ENCODE measurements around the gene CSHL1.
"Not testable (repeated sequence)": the region's sequence is repeated elsewhere in the genome, so short reads cannot be mapped to it uniquely, and the experiment has no call there.

The CSHL1 gene

GRCh38 chr17:63931981-63932561 lies 21.0 kb upstream of the CSHL1 start, which contains the start of gene CD79B:
TSS of gene CD79B (minus strand) at chr17:63932331. CDS start at chr17:63932261, 70 bp downstream.
- peak within 1 kb of the TSS; percentile 94 for H3K9ac ChIP-seq
- TF ChIP-seq Cebpa-rat (IDR thresholded peaks at IDR 0.05) = no peak
- peak within 1 kb of the TSS; percentile 99 for H3K4me2 ChIP-seq
- peak within 1 kb of the TSS; percentile 97 for H3K27ac ChIP-seq
- peaks cover 30% of the 10 kb centered on the region for H3K36me3 ChIP-seq
- peaks cover 39% of the 10 kb centered on the region for H4K20me1 ChIP-seq
- no peaks in the 10 kb centered on the region for H3K9me3 ChIP-seq
- H3K4me3 ChIP-seq = peak within 1 kb of the TSS; percentile 90
- H3K4me1 ChIP-seq = peaks cover 88% of the 10 kb centered on the region
- no peaks in the 10 kb centered on the region for H3K27me3 ChIP-seq

- Histone ChIP-seq H3K36me3 (peaks cover 30% of the 10 kb centered on the region), H3K4me3 (peak overlapping the region; percentile 90), H3K9me3 (no peaks in the 10 kb centered on the region), H3K9ac (peak overlapping the region; percentile 94), H4K20me1 (peaks cover 39% of the 10 kb centered on the region), H3K27me3 (no peaks in the 10 kb centered on the region), H3K27ac (peak overlapping the region; percentile 97), H3K4me1 (peaks cover 88% of the 10 kb centered on the region), H3K4me2 (peak overlapping the region; percentile 99)
- TF ChIP-seq Cebpa-rat (IDR thresholded peaks at IDR 0.05) = no peak
Measured at GRCh38 chr17:63930951-63931575, 20.0 kb upstream of the CSHL1 start.

GRCh38 chr17:63929860-63930766 lies 19.1 kb upstream of the CSHL1 start:
- H3K9me3 ChIP-seq = no peaks in the 10 kb centered on the region
- H3K4me1 ChIP-seq = peaks cover 88% of the 10 kb centered on the region
- peaks cover 39% of the 10 kb centered on the region for H4K20me1 ChIP-seq
- peak overlapping the region; percentile 94 for H3K9ac ChIP-seq
- no peaks in the 10 kb centered on the region for H3K27me3 ChIP-seq
- H3K27ac ChIP-seq = peak overlapping the region; percentile 97
- H3K36me3 ChIP-seq = peaks cover 30% of the 10 kb centered on the region
- no peak for TF ChIP-seq Cebpa-rat (IDR thresholded peaks at IDR 0.05)
- H3K4me2 ChIP-seq = peak overlapping the region; percentile 99
- H3K4me3 ChIP-seq = peak overlapping the region; percentile 90

- Histone ChIP-seq H3K27ac (peak overlapping the region; percentile 97), H3K9ac (peak overlapping the region; percentile 94), H3K27me3 (no peaks in the 10 kb centered on the region), H3K36me3 (peaks cover 30% of the 10 kb centered on the region), H3K4me3 (peak overlapping the region; percentile 90), H3K9me3 (no peaks in the 10 kb centered on the region), H4K20me1 (peaks cover 39% of the 10 kb centered on the region), H3K4me1 (peaks cover 88% of the 10 kb centered on the region), H3K4me2 (peak overlapping the region; percentile 99)
- TF ChIP-seq Cebpa-rat (IDR thresholded peaks at IDR 0.05) = no peak
Measured at GRCh38 chr17:63928966-63929695, 18.1 kb upstream of the CSHL1 start.

- Histone ChIP-seq H3K9ac (peak overlapping the region; percentile 94), H3K27ac (peak overlapping the region; percentile 97), H4K20me1 (peaks cover 39% of the 10 kb centered on the region), H3K4me2 (peak overlapping the region; percentile 99), H3K9me3 (no peaks in the 10 kb centered on the region), H3K27me3 (no peaks in the 10 kb centered on the region), H3K4me3 (peak overlapping the region; percentile 90), H3K36me3 (peaks cover 30% of the 10 kb centered on the region), H3K4me1 (peaks cover 88% of the 10 kb centered on the region)
- TF ChIP-seq Cebpa-rat (IDR thresholded peaks at IDR 0.05) = no peak
Measured at GRCh38 chr17:63928172-63928666, 17.2 kb upstream of the CSHL1 start.

- peak overlapping the region; percentile 90 for H3K4me3 ChIP-seq
- peaks cover 30% of the 10 kb centered on the region for H3K36me3 ChIP-seq
- peak overlapping the region; percentile 73 for H3K9ac ChIP-seq
- no peaks in the 10 kb centered on the region for H3K9me3 ChIP-seq
- H4K20me1 ChIP-seq = peaks cover 39% of the 10 kb centered on the region
- H3K4me2 ChIP-seq = peak overlapping the region; percentile 99
- no peak for TF ChIP-seq Cebpa-rat (IDR thresholded peaks at IDR 0.05)
- no peaks in the 10 kb centered on the region for H3K27me3 ChIP-seq
- H3K4me1 ChIP-seq = peaks cover 88% of the 10 kb centered on the region
- H3K27ac ChIP-seq = peak overlapping the region; percentile 97
Measured at GRCh38 chr17:63927464-63928171, 16.6 kb upstream of the CSHL1 start.

- no peaks in the 10 kb centered on the region for H3K27me3 ChIP-seq
- H4K20me1 ChIP-seq = peaks cover 36% of the 10 kb centered on the region
- H3K4me3 ChIP-seq = peak overlapping the region; percentile 90; the same call in 1 of the 2 replicates
- H3K9ac ChIP-seq = peak overlapping the region; percentile 73
- H3K36me3 ChIP-seq = peaks cover 30% of the 10 kb centered on the region
- H3K9me3 ChIP-seq = no peaks in the 10 kb centered on the region
- TF ChIP-seq Cebpa-rat (IDR thresholded peaks at IDR 0.05) = no peak
- peak overlapping the region; percentile 99 for H3K4me2 ChIP-seq
- H3K27ac ChIP-seq = peak overlapping the region; percentile 97
- H3K4me1 ChIP-seq = peaks cover 95% of the 10 kb centered on the region
Measured at GRCh38 chr17:63926164-63926563, 15.1 kb upstream of the CSHL1 start.

GRCh38 chr17:63925615-63926014 lies 14.6 kb upstream of the CSHL1 start:
- no peaks in the 10 kb centered on the region for H3K9me3 ChIP-seq
- peak overlapping the region; percentile 99 for H3K4me2 ChIP-seq
- H4K20me1 ChIP-seq = peaks cover 31% of the 10 kb centered on the region
- no peak for TF ChIP-seq Cebpa-rat (IDR thresholded peaks at IDR 0.05)
- peak overlapping the region; percentile 73 for H3K9ac ChIP-seq
- H3K4me3 ChIP-seq = no peak overlapping the region; the same call in none of the 2 replicates
- H3K4me1 ChIP-seq = peaks cover 96% of the 10 kb centered on the region
- H3K27ac ChIP-seq = peak overlapping the region; percentile 97
- H3K27me3 ChIP-seq = no peaks in the 10 kb centered on the region
- H3K36me3 ChIP-seq = peaks cover 29% of the 10 kb centered on the region

- not testable (repeated sequence) for H3K27me3 ChIP-seq, H3K4me3 ChIP-seq, H3K9me3 ChIP-seq, H3K36me3 ChIP-seq, H3K9ac ChIP-seq, H4K20me1 ChIP-seq
- Histone ChIP-seq H3K27ac (peak overlapping the region; percentile 66), H3K4me1 (peaks cover 88% of the 10 kb centered on the region), H3K4me2 (peak overlapping the region; percentile 99)
Measured at GRCh38 chr17:63922402-63922801, 11.3 kb upstream of the CSHL1 start.

GRCh38 chr17:63920779-63921178 lies 9.7 kb upstream of the CSHL1 start:
- not testable (repeated sequence) for H3K9me3 ChIP-seq, H3K27me3 ChIP-seq, H3K36me3 ChIP-seq, H3K9ac ChIP-seq, H4K20me1 ChIP-seq, H3K4me3 ChIP-seq
- H3K4me2 ChIP-seq = peak overlapping the region; percentile 54
- peak overlapping the region; percentile 35 for H3K27ac ChIP-seq
- H3K4me1 ChIP-seq = peaks cover 83% of the 10 kb centered on the region

- H3K27ac ChIP-seq = 0 out of 2 replicates have a peak overlapping the region, but pooled peaks have one; percentile 35
- peak overlapping the region; percentile 54 for H3K4me2 ChIP-seq
- not testable (repeated sequence) for H4K20me1 ChIP-seq, H3K27me3 ChIP-seq, H3K4me3 ChIP-seq, H3K9me3 ChIP-seq, H3K36me3 ChIP-seq, H3K9ac ChIP-seq
- H3K4me1 ChIP-seq = peaks cover 82% of the 10 kb centered on the region
Measured at GRCh38 chr17:63920050-63920449, 9.0 kb upstream of the CSHL1 start.

All from BLaER1 (cell line).